Uterus (tissue), 4 donors: ENCODE data around the gene COA6. TPM values are rescaled to one million over a fixed set of nuclear protein-coding genes. Genes with fewer than 3 reads are reported as not detected.

Experiments used
- DNase-seq, 2 donors: peaks; one replicate each; pipeline ENCODE4 v3.0.0-alpha.2; 2019 to 2020
- H3K27ac ChIP-seq, 2 donors: fragments of 200-600 bp; sonication (generic); 1 replicate in 1 of 2; 2 replicates in 1 of 2; pipeline ENCODE4 v1.5.1; 2016 to 2018
- H3K27me3 ChIP-seq, 2 donors: fragments of 200-600 bp; sonication (generic); one replicate each; pipeline ENCODE4 v1.5.1; 2018 to 2019; ENCODE audit warnings: control low read depth in 1 of 2
- H3K36me3 ChIP-seq, 2 donors: fragments of 200-600 bp; sonication (generic); one replicate each; pipeline ENCODE4 v1.5.1; 2019; ENCODE audit warnings: control low read depth in 1 of 2
- H3K4me1 ChIP-seq, 2 donors: fragments of 200-600 bp; sonication (generic); one replicate each; pipeline ENCODE4 v1.5.1; 2018 to 2019; ENCODE audit warnings: control low read depth in 1 of 2
- H3K4me3 ChIP-seq, 2 donors: fragments of 200-600 bp; sonication (generic); 1 replicate in 1 of 2; 2 replicates in 1 of 2; pipeline ENCODE4 v1.5.1; 2018 to 2019; ENCODE audit warnings: mild to moderate bottlenecking in 1 of 2
- H3K9me3 ChIP-seq, 2 donors: fragments of 200-600 bp; sonication (generic); one replicate each; pipeline ENCODE4 v1.5.1; 2019; ENCODE audit warnings: control low read depth in 1 of 2
- POLR2A ChIP-seq, 2 donors: fragments of 450-650 bp; IDR thresholded peaks; one replicate each; pipeline ENCODE4 v1.6.1; 2016; ENCODE audit warnings: antibody characterized with exemption in 2 of 2, mild to moderate bottlenecking in 1 of 2, moderate library complexity in 1 of 2
- intact Hi-C: fragments of 100-400 bp; cut with DNase I; formaldehyde crosslinking; loops from one replicate; pipeline ENCODE4 v1.15.1; 2023; ENCODE audit warnings: low total_unique reads
- total RNA-seq, 4 donors: library from RNA; depleted of rRNA in 3 of 4; stranded (reverse); fragments of >200 nt in 3 of 4; gene quantifications; one replicate each; pipeline versions ENCODE4 v1.1.0 to v1.2.4, GENCODE V29; 2014 to 2023
- TF ChIP-seq, protein P1 (sequence below), 4 experiments: fragments of 200-600 bp in 2 of 4; fragments of 450-650 bp in 2 of 4; sonication (generic) in 2 of 4; IDR thresholded peaks; one replicate each; pipeline ENCODE4 v1.5.1; 2016 to 2019; ENCODE audit warnings: antibody characterized with exemption in 4 of 4, mild to moderate bottlenecking in 2 of 4, moderate library complexity in 1 of 4
- donor health status: DM: yes; HTN: yes; CAD: no.

The COA6 gene
- total RNA-seq, 4 donors from 2014 or later = 10.6 to 16.8 (median 14.6) TPM

DNA sequence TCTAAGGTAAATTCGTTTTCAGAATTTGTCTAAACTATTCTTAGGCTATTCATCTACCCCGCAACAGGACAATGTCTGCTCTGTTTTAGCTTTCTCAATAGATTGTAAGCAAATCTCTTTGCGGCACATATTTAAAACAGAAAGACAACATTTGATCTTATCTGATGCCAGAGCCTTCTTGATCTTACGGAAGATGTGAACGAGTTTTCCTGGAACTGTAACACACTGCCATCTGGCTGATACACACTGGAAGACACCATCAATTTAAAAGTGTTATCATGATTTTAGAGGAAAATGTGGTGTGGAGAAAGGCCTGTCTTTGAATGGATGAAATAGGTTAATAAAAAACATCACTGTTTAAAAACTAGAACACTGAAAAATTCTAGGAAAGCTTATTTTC is 36.1 kb downstream of the COA6 start:
- DNase-seq = no peak
- H3K4me1 ChIP-seq = no peaks in the 10 kb centered on the region
- no peak overlapping the region for H3K4me3 ChIP-seq
- H3K36me3 ChIP-seq = no peaks in the 10 kb centered on the region
- TF ChIP-seq, protein P1, sequence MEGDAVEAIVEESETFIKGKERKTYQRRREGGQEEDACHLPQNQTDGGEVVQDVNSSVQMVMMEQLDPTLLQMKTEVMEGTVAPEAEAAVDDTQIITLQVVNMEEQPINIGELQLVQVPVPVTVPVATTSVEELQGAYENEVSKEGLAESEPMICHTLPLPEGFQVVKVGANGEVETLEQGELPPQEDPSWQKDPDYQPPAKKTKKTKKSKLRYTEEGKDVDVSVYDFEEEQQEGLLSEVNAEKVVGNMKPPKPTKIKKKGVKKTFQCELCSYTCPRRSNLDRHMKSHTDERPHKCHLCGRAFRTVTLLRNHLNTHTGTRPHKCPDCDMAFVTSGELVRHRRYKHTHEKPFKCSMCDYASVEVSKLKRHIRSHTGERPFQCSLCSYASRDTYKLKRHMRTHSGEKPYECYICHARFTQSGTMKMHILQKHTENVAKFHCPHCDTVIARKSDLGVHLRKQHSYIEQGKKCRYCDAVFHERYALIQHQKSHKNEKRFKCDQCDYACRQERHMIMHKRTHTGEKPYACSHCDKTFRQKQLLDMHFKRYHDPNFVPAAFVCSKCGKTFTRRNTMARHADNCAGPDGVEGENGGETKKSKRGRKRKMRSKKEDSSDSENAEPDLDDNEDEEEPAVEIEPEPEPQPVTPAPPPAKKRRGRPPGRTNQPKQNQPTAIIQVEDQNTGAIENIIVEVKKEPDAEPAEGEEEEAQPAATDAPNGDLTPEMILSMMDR (IDR thresholded peaks at IDR 0.05) = no peak
- TF ChIP-seq POLR2A (IDR thresholded peaks at IDR 0.05) = no peak
- intact Hi-C loops = no loop called here
- no peak overlapping the region for H3K27ac ChIP-seq
- H3K27me3 ChIP-seq = no peaks in the 10 kb centered on the region
- H3K9me3 ChIP-seq = no peaks in the 10 kb centered on the region

DNA sequence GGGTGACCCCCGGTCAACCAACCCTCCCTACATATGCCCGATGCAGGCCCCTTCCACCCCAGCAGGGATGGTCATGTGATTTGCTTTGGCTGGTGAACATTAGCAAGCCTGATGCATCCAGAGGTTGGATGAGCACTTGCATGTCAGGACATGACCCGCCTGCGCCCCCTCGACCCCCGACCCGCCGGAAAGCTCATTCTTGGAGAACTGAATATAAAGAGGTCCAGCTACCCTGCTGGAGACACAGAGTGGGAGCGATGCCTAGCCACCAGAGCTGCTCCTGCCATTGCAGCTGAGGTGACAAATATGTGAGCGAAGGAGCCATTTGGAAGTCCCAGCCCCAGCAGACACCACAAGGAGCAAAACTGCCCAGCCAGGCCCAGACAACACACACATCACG is 39.6 kb downstream of the COA6 start:
- DNase-seq = no peak
- H3K27ac ChIP-seq = no peak overlapping the region
- H3K27me3 ChIP-seq = no peaks in the 10 kb centered on the region
- TF ChIP-seq POLR2A (IDR thresholded peaks at IDR 0.05) = no peak
- TF ChIP-seq, protein P1 (IDR thresholded peaks at IDR 0.05) = no peak
- intact Hi-C loops = no loop called here
- no peaks in the 10 kb centered on the region for H3K4me1 ChIP-seq
- no peak overlapping the region for H3K4me3 ChIP-seq
- H3K9me3 ChIP-seq = no peaks in the 10 kb centered on the region
- no peaks in the 10 kb centered on the region for H3K36me3 ChIP-seq

DNA sequence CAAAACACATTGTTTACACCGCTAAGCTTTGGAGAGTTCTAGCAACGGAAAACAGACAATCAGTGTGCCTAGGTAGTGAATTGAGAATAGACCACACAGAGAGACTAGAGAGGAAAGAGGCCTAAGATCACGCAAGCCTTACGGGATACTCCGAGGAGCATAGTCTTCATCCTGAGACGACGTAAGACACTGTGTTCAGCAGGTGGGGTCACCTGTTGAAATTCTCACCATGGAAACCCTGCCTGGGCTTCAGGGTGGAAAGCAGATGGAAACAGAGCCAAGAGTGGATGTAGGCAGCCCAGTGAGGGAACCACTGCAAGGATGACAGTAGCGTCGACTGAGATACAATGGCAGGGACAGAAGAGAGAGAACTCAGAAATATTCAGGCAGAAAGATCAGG is 40.2 kb downstream of the COA6 start:
- Histone ChIP-seq H3K36me3 (no peaks in the 10 kb centered on the region), H3K4me1 (no peaks in the 10 kb centered on the region), H3K27me3 (no peaks in the 10 kb centered on the region), H3K4me3 (no peak overlapping the region), H3K27ac (no peak overlapping the region), H3K9me3 (no peaks in the 10 kb centered on the region)
- intact Hi-C loops = no loop called here
- no peak for DNase-seq
- TF ChIP-seq, protein P1 (IDR thresholded peaks at IDR 0.05) = no peak
- TF ChIP-seq POLR2A (IDR thresholded peaks at IDR 0.05) = no peak

DNA sequence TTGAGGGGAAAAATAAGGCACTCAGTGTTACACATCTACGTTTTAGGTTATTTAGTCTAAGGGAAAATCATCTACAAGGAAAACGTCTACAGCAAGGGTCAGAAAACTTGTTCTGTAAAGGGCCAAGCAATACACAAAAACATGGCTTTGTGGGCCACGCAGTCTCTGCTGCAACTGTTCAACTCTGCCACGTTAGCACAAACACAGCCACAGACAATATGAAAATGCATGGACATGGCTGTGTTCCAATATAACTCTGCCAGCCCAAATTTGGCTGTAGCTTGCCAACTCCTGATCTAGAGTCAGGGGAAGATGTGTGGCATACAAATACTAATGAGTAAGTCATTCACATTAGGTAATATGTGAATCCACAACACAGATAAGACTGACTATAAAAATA is 40.7 kb downstream of the COA6 start:
- DNase-seq = no peak
- no peaks in the 10 kb centered on the region for H3K4me1 ChIP-seq
- H3K9me3 ChIP-seq = no peaks in the 10 kb centered on the region
- intact Hi-C loops = no loop called here
- no peak overlapping the region for H3K27ac ChIP-seq
- H3K27me3 ChIP-seq = no peaks in the 10 kb centered on the region
- no peaks in the 10 kb centered on the region for H3K36me3 ChIP-seq
- no peak for TF ChIP-seq POLR2A (IDR thresholded peaks at IDR 0.05)
- TF ChIP-seq, protein P1 (IDR thresholded peaks at IDR 0.05) = no peak
- H3K4me3 ChIP-seq = no peak overlapping the region

DNA sequence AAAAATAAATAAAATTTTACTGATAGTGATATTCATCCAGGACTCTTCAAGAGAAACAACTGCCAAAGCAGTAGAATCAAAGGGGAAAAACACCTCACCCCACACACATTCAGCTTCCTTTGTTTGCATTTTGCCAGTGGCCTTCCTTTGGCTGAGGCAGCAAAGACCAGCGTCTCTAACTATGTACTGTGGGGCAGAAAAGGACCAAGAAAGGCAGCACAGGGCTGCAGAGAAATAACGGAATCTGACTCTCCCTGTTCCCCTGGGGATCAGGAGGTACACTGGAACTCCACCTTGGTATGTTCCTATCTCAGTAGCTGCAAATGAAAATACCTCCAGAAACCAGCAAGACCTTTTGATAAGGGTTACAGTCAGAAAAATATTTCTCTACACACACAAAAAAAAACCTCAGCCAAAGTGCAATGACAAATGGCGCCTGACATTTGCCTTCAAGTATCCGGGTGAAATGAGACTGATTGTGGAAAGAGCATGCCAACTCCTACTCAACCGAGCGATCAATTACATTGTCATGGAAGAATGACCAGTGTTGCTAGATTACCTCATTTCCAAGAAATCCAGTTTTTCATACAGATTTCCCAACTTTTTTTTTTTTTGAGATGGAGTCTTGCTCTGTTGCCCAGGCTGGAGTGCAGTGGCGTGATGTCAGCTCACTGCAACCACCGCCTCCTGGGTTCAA is 54.8 kb downstream of the COA6 start:
- no peaks in the 10 kb centered on the region for H3K36me3 ChIP-seq
- no peaks in the 10 kb centered on the region for H3K27me3 ChIP-seq
- H3K9me3 ChIP-seq = no peaks in the 10 kb centered on the region
- H3K4me1 ChIP-seq = no peaks in the 10 kb centered on the region
- intact Hi-C loops = no loop called here
- no peak overlapping the region for H3K27ac ChIP-seq
- no peak for DNase-seq
- TF ChIP-seq, protein P1 (IDR thresholded peaks at IDR 0.05) = no peak
- no peak for TF ChIP-seq POLR2A (IDR thresholded peaks at IDR 0.05)
- H3K4me3 ChIP-seq = no peak overlapping the region
